Measurements from ENCODE around the gene POFUT2.
"Not testable (repeated sequence)": the region's sequence is repeated elsewhere in the genome, so short reads cannot be mapped to it uniquely, and the experiment has no call there.

POFUT2 gene

GRCh38 chr21:45326891-45327440 is 39.3 kb upstream of the POFUT2 start:
- in situ Hi-C loops (cut with MboI; ENCODE audit: low sequenced_read_pairs): no loop called here

DNA sequence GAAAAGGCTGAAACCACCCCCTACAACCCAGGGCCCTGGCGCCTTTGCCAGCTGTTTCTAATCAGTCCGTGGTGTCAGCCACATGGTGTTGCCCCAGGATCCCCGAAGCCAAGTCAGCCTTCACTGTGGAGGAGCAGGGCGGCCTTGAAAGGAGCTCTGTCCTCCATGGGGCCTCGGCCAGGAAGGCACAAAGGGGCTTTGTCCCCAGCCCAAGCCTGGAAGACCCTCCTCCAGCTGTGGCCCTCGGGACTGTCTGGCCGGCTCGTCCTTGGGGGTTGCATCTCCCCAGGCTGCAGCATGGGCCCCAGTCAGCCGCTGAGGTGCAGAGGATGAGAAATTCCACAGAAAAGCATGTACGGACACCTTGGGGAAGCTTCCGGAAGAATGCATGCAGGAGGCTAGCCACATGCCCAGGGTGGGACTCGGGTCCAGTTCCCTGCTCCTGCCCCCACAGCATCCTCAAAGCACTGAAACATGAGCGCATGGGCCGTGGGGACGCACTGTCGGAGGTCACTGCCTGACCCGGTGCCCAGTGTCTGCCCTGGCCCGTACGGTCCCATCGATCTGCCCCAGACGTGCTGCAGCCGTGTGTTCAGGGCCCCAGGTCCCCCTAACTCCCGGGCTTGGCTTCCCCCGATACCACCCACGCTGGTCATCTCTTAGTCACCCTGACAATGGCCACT is 38.6 kb upstream of the POFUT2 start:
- in situ Hi-C loops (cut with MboI; ENCODE audit: low sequenced_read_pairs): no loop called here

- in situ Hi-C loops (cut with MboI; ENCODE audit: low sequenced_read_pairs): no loop called here
Measured at GRCh38 chr21:45325206-45326168, 37.8 kb upstream of the POFUT2 start.

- in situ Hi-C loops (cut with MboI; ENCODE audit: low sequenced_read_pairs): no loop called here
Measured at GRCh38 chr21:45324489-45325205, 37.0 kb upstream of the POFUT2 start.

GRCh38 chr21:45323487-45324311 is 36.0 kb upstream of the POFUT2 start:
- in situ Hi-C loops (cut with MboI; ENCODE audit: low sequenced_read_pairs): no loop called here

DNA sequence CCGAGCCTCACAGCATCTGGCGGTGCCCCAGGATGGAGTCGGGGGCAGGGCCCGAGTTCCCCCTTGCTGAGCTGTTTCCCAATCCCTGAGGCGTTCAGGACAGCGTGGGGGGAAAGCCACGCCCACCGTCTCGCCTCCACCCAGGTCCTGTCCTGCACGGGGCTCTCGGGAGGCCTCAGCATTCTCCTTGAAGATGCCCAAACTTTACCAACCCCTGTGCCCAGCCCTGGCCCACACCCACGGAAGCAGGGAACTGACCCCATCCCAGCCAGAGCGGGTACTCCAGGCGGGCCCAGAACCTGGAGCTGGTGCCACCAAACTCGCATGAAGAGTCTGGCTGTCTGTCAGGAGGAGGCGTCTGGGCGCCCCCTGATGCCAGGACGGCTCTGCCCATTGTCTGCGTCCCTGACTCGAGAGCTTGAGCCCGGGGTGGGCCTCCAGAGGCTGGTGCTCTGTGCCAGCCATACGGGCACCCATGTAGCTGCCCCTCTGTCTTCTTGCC is 35.3 kb upstream of the POFUT2 start:
- in situ Hi-C loops (cut with MboI; ENCODE audit: low sequenced_read_pairs): no loop called here

- in situ Hi-C loops (cut with MboI; ENCODE audit: low sequenced_read_pairs): no loop called here
Measured at GRCh38 chr21:45322231-45322959, 34.7 kb upstream of the POFUT2 start.

GRCh38 chr21:45320261-45321025 is 32.7 kb upstream of the POFUT2 start:
- in situ Hi-C loops (cut with MboI; ENCODE audit: low sequenced_read_pairs): no loop called here

DNA sequence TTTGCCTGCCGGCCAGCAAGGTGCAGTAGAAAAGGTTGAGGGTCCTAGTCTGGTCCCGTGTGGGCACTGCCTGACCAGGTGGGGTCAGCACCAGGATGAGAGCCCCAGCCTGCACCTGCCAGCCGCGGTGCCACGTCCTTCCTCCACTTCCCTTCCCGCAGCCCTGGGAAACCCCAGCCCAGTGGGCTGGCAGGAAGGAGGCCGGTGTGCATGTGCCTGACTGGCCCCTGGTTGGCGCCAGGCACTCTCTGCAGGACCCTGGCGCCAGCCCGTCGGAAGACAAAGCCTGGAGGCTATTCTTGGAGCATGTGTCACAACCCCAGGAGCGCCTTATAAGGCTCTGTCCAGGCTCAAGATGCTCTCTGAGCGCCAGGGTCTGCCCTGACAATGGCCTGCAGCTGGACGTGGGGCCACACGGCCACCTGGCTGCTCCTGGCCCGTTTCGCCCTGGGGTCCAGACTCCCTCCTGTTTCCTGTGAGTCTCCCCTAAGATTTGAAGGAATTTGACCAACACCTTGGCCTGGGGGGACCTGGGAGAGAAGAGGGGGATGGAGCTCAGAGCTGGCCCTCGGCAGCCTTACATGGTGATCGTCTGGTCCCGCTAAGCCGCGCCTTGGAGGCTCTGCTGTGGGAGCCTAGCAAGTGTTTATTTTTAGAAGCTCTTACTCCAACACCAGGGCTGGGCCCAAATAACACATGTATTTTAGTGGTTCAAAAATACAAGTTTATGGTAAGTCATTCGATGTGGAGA is 31.9 kb upstream of the POFUT2 start:
- in situ Hi-C loops (cut with MboI; ENCODE audit: low sequenced_read_pairs): no loop called here

DNA sequence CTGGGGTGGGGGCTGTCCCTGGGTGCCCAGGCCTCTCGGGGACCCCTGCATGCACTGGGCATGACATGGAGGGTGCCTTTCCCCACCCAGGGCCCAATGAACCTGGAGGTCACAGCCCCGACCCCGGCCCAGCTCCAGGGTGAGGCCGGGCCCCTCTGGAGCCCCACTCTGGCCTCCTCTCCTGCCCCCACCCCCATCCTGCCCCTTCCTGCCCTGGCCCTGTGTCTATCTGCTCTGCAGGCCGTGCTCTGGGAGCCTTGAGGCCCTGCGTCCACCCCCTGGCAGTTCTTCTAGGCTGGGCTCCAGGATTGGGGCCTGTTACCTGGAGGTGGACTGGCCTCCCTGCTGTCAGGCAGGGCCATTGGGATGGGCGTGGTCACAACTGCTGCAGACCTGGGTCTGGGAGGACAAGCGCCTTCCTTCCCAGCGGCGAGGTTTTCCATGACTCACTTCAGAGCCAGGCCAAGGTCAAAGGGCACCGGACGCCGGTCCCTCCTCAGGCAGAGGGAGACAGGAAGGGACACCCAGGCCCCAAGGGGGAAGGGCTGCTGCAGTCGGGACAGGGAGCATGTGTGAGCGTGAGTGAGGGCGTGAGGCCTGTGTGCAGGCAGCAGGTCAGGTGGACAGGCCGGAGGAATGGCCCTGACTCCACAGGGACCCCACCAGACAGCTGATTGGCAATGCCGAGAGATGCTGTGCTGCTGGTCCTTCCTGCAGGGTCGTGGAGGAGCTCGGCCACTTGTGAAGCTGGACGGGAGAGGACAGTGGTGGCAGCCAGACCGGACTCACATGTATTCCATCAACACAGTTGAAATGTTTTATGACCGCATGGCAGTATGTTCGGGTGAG is 31.1 kb upstream of the POFUT2 start:
- in situ Hi-C loops (cut with MboI; ENCODE audit: low sequenced_read_pairs): no loop called here

GRCh38 chr21:45318146-45318555 is 30.5 kb upstream of the POFUT2 start:
- in situ Hi-C loops (cut with MboI; ENCODE audit: low sequenced_read_pairs): no loop called here

DNA sequence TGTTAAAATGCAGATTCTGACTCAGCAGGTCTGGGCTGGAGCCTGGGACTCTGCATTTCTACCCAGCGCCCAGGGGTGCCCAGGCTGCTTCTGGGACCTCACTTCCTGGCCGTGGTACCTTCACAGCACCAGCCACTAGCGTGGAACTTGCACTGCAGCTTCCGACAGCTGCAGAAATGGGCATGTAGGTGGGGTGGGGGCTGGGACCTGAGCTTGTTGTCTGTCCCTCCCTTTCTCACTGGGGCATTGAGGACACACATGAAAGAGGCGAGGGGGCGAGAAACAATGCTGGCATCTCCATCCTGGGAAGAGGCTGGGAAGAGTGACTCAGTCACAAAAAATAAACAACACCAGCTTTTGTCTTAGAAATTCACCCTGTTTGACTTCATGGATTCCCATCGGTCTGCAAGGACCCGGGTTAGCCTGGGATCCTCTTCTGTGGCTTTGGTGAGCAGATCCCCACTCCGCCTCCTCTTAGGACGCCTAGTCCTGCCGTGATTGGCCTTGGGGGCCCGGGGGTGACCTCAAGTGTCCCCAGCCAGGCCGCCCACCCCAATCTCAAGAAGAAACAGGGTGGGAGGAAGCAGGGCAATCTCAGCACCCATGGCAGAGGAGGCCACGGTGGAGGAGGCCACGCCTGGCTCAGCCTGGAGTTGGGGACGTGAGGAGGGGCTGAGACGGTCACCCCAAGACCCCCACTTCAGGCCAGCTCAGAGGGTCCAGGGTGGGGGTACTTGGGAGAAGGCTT is 29.9 kb upstream of the POFUT2 start:
- in situ Hi-C loops (cut with MboI; ENCODE audit: low sequenced_read_pairs): no loop called here

DNA sequence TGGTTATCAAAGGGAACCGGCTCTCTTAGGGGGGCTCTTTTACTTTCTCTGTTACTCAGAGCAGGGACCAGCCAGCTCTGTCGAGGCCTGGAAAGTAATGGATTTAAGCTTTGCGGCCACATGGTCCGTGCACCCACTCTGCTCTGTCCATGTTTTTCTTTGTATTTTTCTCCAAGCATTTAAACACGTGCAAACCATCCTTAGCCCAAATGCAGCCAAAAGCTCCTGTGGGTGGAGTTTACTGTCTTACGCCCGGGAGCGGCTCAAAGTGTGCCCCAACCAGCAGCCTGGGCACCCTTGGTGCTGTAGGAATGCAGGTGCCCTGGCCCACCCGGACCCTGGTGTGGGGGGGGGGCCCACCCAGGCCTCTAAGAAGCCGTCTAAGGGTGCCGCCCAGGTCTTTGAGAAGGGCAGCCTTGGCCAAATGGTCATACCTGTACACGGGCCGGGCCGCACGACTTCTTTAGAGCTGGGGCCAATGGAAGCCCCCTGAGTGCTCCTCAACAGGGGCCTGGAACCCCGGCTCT is 29.2 kb upstream of the POFUT2 start:
- in situ Hi-C loops (cut with MboI; ENCODE audit: low sequenced_read_pairs): no loop called here

DNA sequence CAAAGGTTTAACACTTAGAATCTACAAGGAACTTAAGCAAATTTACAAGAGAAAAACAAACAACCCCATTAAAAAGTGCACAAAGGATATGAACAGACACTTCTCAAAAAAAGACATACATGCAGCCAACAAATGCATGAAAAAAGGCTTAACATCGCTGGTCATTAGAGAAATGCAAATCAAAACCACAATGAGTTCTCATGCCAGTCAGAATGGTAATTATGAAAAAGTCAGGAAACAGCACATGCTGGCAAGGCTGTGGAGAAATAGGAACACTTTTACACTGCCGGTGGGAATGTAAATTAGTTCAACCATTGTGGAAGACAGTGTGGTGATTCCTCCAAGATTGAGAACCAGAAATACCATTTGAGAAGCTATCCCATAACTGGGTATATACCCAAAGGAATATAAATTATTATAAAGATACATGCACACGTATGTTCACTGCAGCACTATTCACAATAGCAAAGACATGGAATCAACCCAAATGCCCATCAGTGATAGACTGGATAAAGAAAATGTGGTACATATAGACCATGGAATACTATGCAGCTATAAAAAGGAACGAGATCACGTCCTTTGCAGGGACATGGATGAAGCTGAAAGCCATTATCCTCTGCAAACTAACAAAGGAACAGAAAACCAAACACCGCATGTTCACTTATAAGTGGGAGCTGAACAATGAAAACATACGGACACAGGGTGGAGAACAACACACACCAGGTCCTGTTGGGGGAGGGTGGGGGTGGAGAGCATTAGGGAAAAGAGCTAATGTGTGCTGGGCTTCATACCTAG is 28.2 kb upstream of the POFUT2 start:
- in situ Hi-C loops (cut with MboI; ENCODE audit: low sequenced_read_pairs): not testable (repeated sequence)

- in situ Hi-C loops (cut with MboI; ENCODE audit: low sequenced_read_pairs): no loop called here
Measured at GRCh38 chr21:45313682-45314081, 26.0 kb upstream of the POFUT2 start.
